PC-9 (cell line): ENCODE measurements around the gene DOCK1. TPM values are rescaled to one million over a fixed set of nuclear protein-coding genes. Genes with fewer than 3 reads are reported as not detected.
"Not testable (repeated sequence)": the region's sequence is repeated elsewhere in the genome, so short reads cannot be mapped to it uniquely, and the experiment has no call there.

Source experiments
- BruUV-seq: library from RNA; stranded (reverse); fragments of 400-500 nt; replicated peaks from 2 replicates; lab custom pipeline; 2021; lab: Mats Ljungman, UMichigan
- CTCF ChIA-PET: fragments of 300-600 bp; sonication (Branson Sonifier 250); formaldehyde crosslinking; loops from one replicate; lab custom pipeline; 2022; ENCODE audit warnings: antibody characterized with exemption; lab: Charles Lee
- POLR2A ChIA-PET: fragments of 300-600 bp; sonication (Branson Sonifier 250); formaldehyde crosslinking; loops from one replicate; lab custom pipeline; 2022; ENCODE audit warnings: antibody characterized with exemption; ENCODE audit not compliant: unreplicated experiment; lab: Charles Lee
- DNase-seq, 2 experiments: peaks; one replicate each; pipeline versions ENCODE4 v3.0.0 to v3.0.0-alpha.2; 2015 to 2022; ENCODE audit warnings: mixed read lengths in 1 of 2
- H2AFZ ChIP-seq: fragments of 200-600 bp; sonication (generic); 2 replicates; pipeline ENCODE4 v1.8.1; 2017; ENCODE audit warnings: antibody characterized with exemption
- H3F3A ChIP-seq: fragments of 200-600 bp; sonication (generic); 2 replicates; pipeline ENCODE4 v1.8.1; 2017; ENCODE audit warnings: antibody characterized with exemption, mild to moderate bottlenecking, low read depth; ENCODE audit not compliant: insufficient read depth
- H3K27ac ChIP-seq: fragments of 200-600 bp; sonication (generic); 2 replicates; pipeline ENCODE4 v1.6.1; 2016; ENCODE audit warnings: mixed run types
- H3K27me3 ChIP-seq: fragments of 200-600 bp; sonication (generic); 2 replicates; pipeline ENCODE4 v1.6.1; 2016; ENCODE audit warnings: low read depth, mixed run types; ENCODE audit not compliant: insufficient read depth
- H3K36me3 ChIP-seq: fragments of 200-600 bp; sonication (generic); 2 replicates; pipeline ENCODE4 v1.6.1; 2016; ENCODE audit warnings: low read depth, mixed run types
- H3K4me1 ChIP-seq: fragments of 200-600 bp; sonication (generic); replicated peaks from 2 replicates; pipeline ENCODE4 v1.6.1; 2016; ENCODE audit warnings: mixed run types; ENCODE audit not compliant: insufficient read depth
- H3K4me2 ChIP-seq: fragments of 200-600 bp; sonication (generic); 2 replicates; pipeline ENCODE4 v1.6.1; 2017; ENCODE audit warnings: mixed run types
- H3K4me3 ChIP-seq: fragments of 200-600 bp; sonication (generic); 2 replicates; pipeline ENCODE4 v1.6.1; 2016; ENCODE audit warnings: mixed run types
- H3K79me2 ChIP-seq: fragments of 200-600 bp; sonication (generic); 2 replicates; pipeline ENCODE4 v1.6.1; 2017; ENCODE audit warnings: low read depth, mixed run types
- H3K9me2 ChIP-seq: fragments of 200-600 bp; sonication (generic); 2 replicates; pipeline ENCODE4 v1.8.1; 2017; ENCODE audit warnings: mild to moderate bottlenecking; ENCODE audit not compliant: insufficient read depth
- H3K9me3 ChIP-seq: fragments of 200-600 bp; sonication (generic); 2 replicates; pipeline ENCODE4 v1.8.1; 2016; ENCODE audit warnings: low read depth; ENCODE audit not compliant: insufficient read depth
- H4K20me1 ChIP-seq: fragments of 200-600 bp; sonication (generic); 2 replicates; pipeline ENCODE4 v1.8.1; 2017; ENCODE audit not compliant: insufficient read depth
- EZH2 ChIP-seq: fragments of 200-600 bp; sonication (generic); IDR thresholded peaks from 2 replicates; pipeline ENCODE4 v1.8.0; 2017; ENCODE audit warnings: antibody characterized with exemption, low read depth
- intact Hi-C: fragments of 100-400 bp; cut with micrococcal nuclease; formaldehyde crosslinking; loops from one replicate; pipeline ENCODE4 v1.10.0; 2022; ENCODE audit not compliant: unreplicated experiment
- total RNA-seq: library from RNA; stranded (reverse); gene quantifications from 2 replicates; pipeline ENCODE4 v1.2.3, GENCODE V29; 2021
- TF ChIP-seq, protein P1 (sequence below): fragments of 200-600 bp; sonication (generic); conservative IDR thresholded peaks from 2 replicates; pipeline ENCODE4 v1.6.1; 2017; ENCODE audit warnings: mixed run types, antibody characterized with exemption, mild to moderate bottlenecking, moderate library complexity

DOCK1 gene
- total RNA-seq, 1 experiment from 2014 or later = 24.8 TPM

DNA sequence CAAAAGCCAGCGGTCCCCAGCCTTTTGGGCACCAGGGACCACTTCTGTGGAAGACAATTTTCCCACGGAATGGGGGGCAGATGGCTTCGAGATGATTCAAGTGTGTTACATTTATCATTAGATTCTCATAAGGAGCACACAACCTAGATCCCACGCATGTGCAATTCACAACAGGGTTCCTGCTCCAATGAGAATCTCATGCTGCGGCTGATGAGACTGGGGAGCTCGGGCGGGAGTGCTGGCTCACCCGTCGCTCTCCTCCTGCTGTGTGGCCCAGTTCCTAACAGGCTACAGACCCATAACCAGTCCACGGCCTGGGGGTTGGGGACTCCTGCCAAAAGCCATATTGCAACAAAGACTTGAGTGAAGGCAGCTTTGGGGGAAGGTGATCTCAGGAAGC, 26.6 kb upstream of the DOCK1 start:
- peaks cover 16% of the 10 kb centered on the region for H3K27me3 ChIP-seq
- no peaks in the 10 kb centered on the region for H3K79me2 ChIP-seq
- POLR2A ChIA-PET = no interaction called here
- no peak overlapping the region for H2AFZ ChIP-seq
- no peaks in the 10 kb centered on the region for H3K36me3 ChIP-seq
- H3K4me2 ChIP-seq = no peak overlapping the region
- BruUV-seq = no TSS peak
- H3F3A ChIP-seq = no peaks in the 10 kb centered on the region
- H3K9me3 ChIP-seq = no peaks in the 10 kb centered on the region
- H3K9me2 ChIP-seq = no peaks in the 10 kb centered on the region
- H3K4me1 ChIP-seq = no peaks in the 10 kb centered on the region
- no peak overlapping the region for H3K27ac ChIP-seq
- H3K4me3 ChIP-seq = no peak overlapping the region
- no peak for DNase-seq
- no peaks in the 10 kb centered on the region for H4K20me1 ChIP-seq
- CTCF ChIA-PET = no interaction called here
- intact Hi-C loops = no loop called here
- TF ChIP-seq, protein P1, sequence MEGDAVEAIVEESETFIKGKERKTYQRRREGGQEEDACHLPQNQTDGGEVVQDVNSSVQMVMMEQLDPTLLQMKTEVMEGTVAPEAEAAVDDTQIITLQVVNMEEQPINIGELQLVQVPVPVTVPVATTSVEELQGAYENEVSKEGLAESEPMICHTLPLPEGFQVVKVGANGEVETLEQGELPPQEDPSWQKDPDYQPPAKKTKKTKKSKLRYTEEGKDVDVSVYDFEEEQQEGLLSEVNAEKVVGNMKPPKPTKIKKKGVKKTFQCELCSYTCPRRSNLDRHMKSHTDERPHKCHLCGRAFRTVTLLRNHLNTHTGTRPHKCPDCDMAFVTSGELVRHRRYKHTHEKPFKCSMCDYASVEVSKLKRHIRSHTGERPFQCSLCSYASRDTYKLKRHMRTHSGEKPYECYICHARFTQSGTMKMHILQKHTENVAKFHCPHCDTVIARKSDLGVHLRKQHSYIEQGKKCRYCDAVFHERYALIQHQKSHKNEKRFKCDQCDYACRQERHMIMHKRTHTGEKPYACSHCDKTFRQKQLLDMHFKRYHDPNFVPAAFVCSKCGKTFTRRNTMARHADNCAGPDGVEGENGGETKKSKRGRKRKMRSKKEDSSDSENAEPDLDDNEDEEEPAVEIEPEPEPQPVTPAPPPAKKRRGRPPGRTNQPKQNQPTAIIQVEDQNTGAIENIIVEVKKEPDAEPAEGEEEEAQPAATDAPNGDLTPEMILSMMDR = no peak
- TF ChIP-seq EZH2 = no peak

DNA sequence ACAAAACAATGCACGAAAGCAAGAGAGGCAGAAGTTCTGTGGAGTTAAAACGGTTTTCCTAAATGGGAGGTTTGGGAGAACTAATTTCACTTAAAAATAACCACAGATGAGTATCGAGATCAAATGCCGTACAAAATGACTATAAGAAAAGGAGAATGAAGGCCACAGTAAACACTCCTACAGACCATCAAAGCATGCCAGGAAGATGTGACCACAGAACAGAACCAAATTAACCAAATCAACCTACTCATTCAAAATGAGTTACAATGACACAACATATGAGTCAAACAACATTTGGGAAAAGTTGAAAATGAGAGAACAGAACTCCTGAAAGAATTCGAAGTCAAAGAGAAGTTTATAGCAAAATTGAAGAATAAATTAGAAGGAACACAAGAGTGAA, 24.3 kb upstream of the DOCK1 start:
- no TSS peak for BruUV-seq
- Histone ChIP-seq H3K79me2 (no peaks in the 10 kb centered on the region), H3F3A (no peaks in the 10 kb centered on the region), H3K4me2 (no peak overlapping the region), H3K27me3 (peaks cover 16% of the 10 kb centered on the region), H3K9me2 (no peaks in the 10 kb centered on the region), H3K4me3 (no peak overlapping the region), H3K9me3 (no peaks in the 10 kb centered on the region), H3K36me3 (no peaks in the 10 kb centered on the region), H2AFZ (no peak overlapping the region), H3K27ac (no peak overlapping the region), H4K20me1 (no peaks in the 10 kb centered on the region), H3K4me1 (no peaks in the 10 kb centered on the region)
- ChIA-PET POLR2A (no interaction called here), CTCF (no interaction called here)
- DNase-seq = no peak
- no peak for TF ChIP-seq EZH2
- TF ChIP-seq, protein P1 = no peak
- intact Hi-C loops = no loop called here

DNA sequence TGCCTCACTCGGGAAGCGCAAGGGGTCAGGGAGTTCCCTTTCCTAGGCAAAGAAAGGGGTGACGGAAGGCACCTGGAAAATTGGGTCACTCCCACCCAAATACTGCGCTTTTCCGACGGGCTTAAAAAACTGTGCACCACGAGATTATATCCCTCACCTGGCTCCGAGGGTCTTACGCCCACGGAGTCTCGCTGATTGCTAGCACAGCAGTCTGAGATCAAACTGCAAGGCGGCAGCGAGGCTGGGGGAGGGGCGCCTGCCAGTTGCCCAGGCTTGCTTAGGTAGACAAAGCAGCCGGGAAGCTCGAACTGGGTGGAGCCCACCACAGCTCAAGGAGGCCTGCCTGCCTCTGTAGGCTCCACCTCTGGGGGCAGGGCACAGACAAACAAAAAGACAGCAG, 23.2 kb upstream of the DOCK1 start:
- BruUV-seq, intact Hi-C loops, H3F3A ChIP-seq, DNase-seq, H3K36me3 ChIP-seq, H3K4me3 ChIP-seq, H3K27ac ChIP-seq, H3K79me2 ChIP-seq, H3K4me2 ChIP-seq, H3K9me2 ChIP-seq, CTCF ChIA-PET, H2AFZ ChIP-seq, H4K20me1 ChIP-seq, H3K9me3 ChIP-seq, POLR2A ChIA-PET, H3K4me1 ChIP-seq: not testable (repeated sequence)
- H3K27me3 ChIP-seq = peaks cover 14% of the 10 kb centered on the region

DNA sequence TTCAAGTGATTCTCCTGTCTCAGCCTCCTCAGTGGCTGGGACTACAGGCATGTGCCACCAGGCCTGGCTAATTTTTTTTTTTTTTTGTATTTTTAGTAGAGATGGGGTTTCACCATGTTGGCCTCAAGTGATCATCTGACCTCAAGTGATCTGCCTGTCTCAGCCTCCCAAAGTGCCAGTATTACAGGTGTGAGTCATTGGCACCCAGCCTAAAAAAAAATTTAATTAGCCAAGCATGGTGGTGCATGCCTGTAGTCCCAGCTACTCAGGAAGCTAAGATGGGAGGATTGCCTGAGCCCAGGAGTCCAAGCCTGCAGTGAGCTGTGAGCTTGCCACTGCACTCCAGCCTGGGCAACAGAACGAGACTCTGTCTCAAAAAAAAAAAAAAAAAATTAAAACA, 16.8 kb upstream of the DOCK1 start:
- H3K9me2 ChIP-seq, H3K4me3 ChIP-seq, POLR2A ChIA-PET, CTCF ChIA-PET, H3K9me3 ChIP-seq, H3K36me3 ChIP-seq, H3K79me2 ChIP-seq, intact Hi-C loops, H3K4me1 ChIP-seq, H4K20me1 ChIP-seq, BruUV-seq, H3K27me3 ChIP-seq, H3K4me2 ChIP-seq, H3K27ac ChIP-seq, H3F3A ChIP-seq, H2AFZ ChIP-seq: not testable (repeated sequence)
- peak in 1 of 2 experiments; percentile 53 for DNase-seq
